HG03558 (cell line): ENCODE measurements around the gene SORBS2.

Source experiments
- ATAC-seq: cut with Tn5 transposase; IDR thresholded peaks from one replicate; pipeline ENCODE4 v1.9.1; 2021; ENCODE audit warnings: moderate number of reproducible peaks; ENCODE audit not compliant: unreplicated experiment; ENCODE audit errors: extremely low read depth

The SORBS2 gene

GRCh38 chr4:185654965-185655554, 156.9 kb downstream of the SORBS2 start:
- ATAC-seq, result no peak

- ATAC-seq, result no peak
These were observed 157.7 kb downstream of the SORBS2 start for GRCh38 chr4:185654311-185654710.

DNA sequence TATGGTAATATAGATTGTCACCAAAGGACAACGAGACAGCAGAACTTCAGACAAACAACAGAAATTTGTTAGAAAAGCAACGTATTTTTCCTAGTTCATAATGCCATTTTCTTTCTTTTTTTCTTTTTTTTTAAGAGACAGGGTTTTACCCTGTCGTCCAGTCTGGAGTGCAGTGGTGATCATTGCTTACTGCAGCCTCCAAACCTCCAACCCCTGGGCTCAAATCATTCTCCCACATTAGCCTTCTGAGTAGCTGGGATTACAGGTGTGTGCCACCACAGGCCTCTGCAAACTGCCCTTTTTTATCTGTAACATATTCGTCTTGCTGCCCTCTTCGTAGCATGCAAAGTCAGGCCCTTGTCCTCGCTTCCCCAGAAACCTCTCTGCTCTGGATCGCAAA, 160.1 kb downstream of the SORBS2 start:
- ATAC-seq, result no peak

GRCh38 chr4:185651137-185651677, 160.8 kb downstream of the SORBS2 start:
- ATAC-seq, result no peak

DNA sequence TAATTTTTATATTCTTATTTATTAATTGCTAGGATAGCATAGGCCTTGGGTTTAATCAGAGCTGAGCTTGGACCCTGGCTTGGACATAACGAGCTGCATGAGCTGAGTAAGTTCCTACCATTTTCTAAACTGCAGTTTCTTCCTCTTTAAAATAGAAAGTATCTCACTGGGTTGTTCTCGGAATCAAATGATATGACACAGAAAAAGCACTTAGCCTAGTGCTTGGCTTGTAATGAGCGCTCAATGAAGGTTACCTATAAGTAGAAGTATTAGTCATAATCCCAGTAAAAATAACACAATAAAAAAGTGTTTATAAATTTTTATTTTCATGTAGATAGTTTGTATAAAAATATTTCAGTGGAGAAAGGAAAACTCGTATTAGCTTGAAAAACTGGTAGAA, 163.4 kb downstream of the SORBS2 start:
- ATAC-seq, result no peak

- ATAC-seq, result no peak
These were observed 166.6 kb downstream of the SORBS2 start for GRCh38 chr4:185645403-185645802.

- ATAC-seq, result no peak
These were observed 167.6 kb downstream of the SORBS2 start for GRCh38 chr4:185644408-185644807.

DNA sequence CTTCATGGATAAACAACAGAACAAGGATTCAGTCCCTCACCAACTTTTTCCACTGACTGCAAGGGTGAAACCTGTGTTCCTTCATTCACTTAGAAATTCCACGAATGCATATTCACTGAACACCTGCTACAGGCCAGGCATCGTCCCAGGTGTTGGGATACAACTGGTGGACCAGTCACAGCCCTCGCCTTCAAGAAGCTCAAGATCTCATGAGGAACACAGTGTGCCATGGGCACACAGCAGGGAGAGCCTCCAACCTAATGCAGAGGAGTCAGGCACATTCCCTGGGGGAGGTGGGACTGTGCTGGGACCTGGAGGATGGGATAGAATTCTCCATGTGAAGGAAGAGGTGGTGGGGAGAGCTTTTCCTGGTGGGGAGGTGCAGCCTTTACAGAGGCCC, 169.1 kb downstream of the SORBS2 start:
- ATAC-seq, result no peak

- no peak for ATAC-seq
These were observed 171.0 kb downstream of the SORBS2 start for GRCh38 chr4:185640811-185641675.

DNA sequence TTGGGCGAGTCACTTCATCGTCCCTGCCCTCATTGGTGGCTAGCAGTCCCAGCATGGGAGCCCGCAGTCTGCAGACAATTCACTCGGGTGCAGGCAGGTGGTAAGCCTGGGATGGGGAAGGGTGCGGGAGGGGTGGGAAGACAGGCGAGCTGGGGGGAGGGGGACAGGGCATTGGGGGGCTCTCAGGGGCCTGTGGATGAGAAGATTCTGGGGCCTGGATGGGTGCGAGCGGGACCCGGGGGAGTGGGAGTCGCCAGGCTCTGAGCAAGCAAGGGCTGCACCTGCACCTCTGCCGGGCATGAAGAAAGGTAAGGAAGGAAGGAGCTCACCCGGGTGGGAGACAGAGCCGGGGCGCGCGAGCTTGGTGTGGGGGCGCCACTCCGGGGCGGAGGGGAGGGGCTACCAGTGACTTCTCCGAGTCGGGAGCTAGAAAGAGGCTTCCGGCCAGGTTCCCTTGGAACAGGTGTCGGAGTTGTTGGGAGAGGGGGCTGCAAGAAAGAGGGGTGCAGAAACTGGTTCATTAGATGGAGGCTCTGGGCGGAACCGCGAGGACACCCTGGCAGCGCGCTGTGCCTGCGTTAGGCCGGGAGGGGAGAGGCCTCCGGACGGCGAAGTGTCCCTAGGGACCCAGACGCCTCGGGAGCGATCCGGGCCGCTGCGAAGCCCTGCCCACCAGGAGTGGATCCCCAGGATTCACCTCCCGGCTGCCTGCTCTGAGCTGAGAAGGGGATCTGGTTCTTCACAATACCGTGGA, 173.3 kb downstream of the SORBS2 start:
- no peak for ATAC-seq

- no peak for ATAC-seq
These were observed 173.9 kb downstream of the SORBS2 start for GRCh38 chr4:185638093-185638492.

DNA sequence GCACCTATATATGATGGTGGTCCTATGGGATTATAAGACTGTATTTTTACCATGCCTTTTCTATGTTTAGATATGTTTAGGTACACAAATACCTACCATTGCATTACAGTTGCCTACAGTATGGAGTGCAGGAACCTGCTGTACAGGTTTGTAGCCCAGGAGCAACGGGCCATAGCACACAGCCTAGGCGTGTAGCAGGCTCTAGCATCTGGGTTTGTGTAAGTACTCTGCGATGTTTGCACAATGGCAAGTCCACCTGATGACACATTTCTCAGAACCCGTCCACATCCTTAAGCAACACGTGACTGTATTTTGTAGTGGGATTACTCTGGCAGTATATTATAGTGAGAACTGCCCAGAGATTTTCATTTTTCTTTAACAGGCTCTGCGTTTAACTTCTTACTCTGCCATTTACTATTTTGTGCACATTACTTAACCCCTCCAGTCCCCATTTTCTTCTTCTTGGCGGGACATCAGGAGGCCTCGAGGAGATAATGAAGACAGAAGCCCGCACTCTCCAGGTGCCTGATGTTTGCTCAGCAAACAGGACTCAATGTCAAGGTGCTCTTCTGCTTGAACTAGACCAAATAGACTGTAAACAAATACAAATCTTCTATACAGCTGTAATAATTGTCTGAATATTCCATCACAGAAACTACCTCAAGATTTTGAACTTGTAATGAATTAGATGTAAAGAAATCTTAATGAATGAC, 174.7 kb downstream of the SORBS2 start:
- no peak for ATAC-seq

- no peak for ATAC-seq
These were observed 177.8 kb downstream of the SORBS2 start for GRCh38 chr4:185634066-185634652.

DNA sequence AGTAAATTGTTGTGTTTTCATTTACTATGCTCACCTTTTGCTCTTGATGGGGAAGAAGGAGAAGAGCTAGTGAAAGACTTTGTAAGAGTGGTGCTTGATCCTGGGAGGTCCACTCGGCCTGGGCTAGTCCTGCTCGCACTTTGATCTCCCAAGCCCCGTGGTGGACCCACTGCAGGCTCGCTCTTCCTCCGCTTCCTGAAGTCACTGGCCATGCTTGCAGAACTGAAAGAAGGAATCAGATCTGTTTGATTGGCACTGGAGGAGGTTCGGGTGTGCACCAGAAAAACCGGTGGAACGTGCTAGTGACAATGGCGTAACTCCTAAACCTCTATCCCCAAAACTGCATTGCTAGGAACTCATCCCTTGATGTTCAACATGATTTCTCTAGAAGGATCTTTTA, 185.2 kb downstream of the SORBS2 start:
- ATAC-seq, result no peak

- no peak for ATAC-seq
These were observed 186.5 kb downstream of the SORBS2 start for GRCh38 chr4:185625503-185625902.

DNA sequence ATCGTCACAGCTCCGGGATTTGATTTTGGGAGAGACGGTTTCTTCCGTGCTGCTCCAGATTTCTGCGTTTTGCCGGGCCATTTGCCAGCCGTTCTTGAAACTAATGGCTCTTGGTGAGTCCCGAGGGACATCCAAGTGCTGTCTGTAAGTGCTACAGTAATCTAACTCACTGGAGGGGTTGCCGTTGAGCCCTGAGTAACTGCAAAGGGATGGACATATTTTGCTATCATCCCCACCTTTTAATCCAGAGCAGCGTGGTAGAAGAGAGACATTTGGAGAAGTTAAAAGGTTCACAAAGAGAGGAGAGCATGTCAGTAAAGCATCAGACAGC, 187.8 kb downstream of the SORBS2 start:
- ATAC-seq, result no peak

DNA sequence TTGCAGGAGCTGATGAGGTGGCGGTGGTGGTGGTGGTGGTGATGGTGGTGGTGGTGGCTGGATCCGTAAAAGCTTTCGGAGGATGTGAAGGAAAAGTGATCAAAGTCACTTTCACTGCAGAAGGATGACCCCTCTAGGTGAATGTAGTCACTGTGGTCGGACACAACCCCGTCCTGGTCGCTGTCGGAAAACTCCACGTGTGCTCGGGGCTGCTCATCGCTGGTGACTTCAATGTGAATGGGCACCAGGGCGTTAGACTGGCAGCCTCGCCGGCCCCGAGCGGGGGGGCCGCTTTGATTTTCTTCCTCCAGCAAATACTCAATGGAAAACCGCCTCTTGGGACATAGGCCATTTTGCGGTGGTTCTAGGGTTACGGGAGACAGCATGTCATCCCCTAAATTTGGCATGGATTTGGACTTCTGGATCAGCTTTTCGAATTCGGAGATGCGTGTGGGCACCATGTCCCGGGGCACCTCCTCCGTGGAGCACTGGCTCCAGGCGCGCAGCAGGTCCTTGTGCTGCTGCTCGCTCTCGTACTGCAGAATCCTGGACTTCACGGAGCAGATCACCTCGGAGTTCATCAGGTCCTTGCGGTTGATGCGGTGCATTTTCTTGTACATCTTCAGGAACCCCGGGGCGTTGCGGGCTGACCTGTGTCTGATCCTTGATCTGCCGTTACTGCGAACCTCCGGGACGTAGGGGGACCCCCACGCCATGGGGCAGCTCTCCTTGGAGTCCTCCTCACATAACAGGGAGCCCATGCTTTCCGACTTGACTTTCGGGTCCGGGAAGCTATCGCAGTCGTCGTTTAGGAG, 188.3 kb downstream of the SORBS2 start:
- no peak for ATAC-seq

DNA sequence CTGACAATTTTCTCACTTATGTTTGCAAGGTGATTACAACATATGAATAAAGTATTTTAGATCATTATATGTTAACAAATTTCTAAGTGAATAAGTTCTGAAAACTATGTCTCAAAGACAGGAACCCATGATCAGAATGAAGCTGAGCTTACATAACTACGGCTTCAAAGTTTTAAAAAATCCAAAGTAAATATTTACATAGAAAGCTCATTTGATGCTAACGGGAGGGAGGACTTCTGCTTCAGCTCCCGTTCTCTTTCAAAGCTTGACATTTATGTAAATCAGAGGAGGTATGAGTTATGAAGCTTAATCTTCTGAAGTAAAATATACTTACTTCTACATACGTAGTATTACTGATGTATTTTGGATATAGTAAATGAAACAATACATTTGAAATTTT, 203.8 kb downstream of the SORBS2 start:
- ATAC-seq, result no peak

- no peak for ATAC-seq
These were observed 209.6 kb downstream of the SORBS2 start for GRCh38 chr4:185602397-185602796.
